Measurements from ENCODE around the gene MTHFD1L. TPM values are rescaled to one million over a fixed set of nuclear protein-coding genes. Genes with fewer than 3 reads are reported as not detected.
A peak's percentile ranks its signal among the peaks of the same experiment; 100 is the strongest.

The MTHFD1L gene
- total and polyA plus RNA-seq, 4 donors: 7.6 to 34.9 (median 11.0) TPM

DNA sequence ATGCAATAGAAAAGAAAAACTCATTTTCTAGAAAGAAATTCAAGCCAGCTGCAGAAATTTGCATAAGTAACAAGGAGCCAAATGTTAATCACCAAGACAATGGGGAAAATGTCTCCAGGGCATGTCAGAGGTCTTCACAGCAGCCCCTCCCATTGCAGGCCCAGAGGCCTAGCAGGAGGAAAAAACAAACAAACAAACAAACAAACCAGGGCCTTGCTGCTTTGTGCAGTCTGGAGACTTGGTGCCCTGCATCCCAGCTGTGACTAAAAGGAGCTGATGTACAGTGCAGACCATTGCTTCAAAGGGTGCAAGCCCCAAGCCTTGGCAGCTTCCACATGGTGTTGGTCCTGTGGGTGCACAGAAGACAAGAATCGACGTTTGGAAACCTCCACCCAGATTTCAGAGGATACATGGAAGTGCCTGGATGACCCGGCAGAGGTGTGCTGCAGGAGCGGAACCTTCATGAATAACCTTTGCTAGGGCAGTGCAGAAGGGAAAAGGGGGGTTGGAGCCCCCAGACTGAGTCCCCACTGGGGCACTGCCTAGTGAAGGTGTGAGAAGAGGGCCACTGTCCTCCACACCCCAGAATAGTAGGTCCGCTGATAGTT is 263.4 kb downstream of the MTHFD1L start:
- TF ChIP-seq, protein P1, sequence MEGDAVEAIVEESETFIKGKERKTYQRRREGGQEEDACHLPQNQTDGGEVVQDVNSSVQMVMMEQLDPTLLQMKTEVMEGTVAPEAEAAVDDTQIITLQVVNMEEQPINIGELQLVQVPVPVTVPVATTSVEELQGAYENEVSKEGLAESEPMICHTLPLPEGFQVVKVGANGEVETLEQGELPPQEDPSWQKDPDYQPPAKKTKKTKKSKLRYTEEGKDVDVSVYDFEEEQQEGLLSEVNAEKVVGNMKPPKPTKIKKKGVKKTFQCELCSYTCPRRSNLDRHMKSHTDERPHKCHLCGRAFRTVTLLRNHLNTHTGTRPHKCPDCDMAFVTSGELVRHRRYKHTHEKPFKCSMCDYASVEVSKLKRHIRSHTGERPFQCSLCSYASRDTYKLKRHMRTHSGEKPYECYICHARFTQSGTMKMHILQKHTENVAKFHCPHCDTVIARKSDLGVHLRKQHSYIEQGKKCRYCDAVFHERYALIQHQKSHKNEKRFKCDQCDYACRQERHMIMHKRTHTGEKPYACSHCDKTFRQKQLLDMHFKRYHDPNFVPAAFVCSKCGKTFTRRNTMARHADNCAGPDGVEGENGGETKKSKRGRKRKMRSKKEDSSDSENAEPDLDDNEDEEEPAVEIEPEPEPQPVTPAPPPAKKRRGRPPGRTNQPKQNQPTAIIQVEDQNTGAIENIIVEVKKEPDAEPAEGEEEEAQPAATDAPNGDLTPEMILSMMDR (IDR thresholded peaks at IDR 0.05; ENCODE audit: control extremely low read depth, extremely low read depth): no peak
- WGBS, 2 donors: 85 to 93% methylated on average over 5 of the region's 5 CpGs
- Histone ChIP-seq H3K4me1 (ENCODE audit: control insufficient read depth in 5 of 5, insufficient read depth in 5 of 5, low read length in 5 of 5) (peaks cover 0 to 15% (median 0%) of the 10 kb centered on the region in 5 donors), H3K9me3 (ENCODE audit: control insufficient read depth in 4 of 4, insufficient read depth in 3 of 4, low read length in 3 of 4) (peaks cover 0 to 3% (median under 1%) of the 10 kb centered on the region in 4 donors), H3K9ac (ENCODE audit: insufficient read depth in 1 of 2, low read length in 2 of 2) (no peak overlapping the region), H3K4me3 (no peak overlapping the region), H3K36me3 (ENCODE audit: control insufficient read depth in 4 of 4, insufficient read depth in 4 of 4, low read length in 4 of 4) (no peaks in the 10 kb centered on the region), H3K27ac (ENCODE audit: low read depth in 1 of 2, low read length in 1 of 2) (no peak overlapping the region), H3K27me3 (ENCODE audit: control insufficient read depth in 3 of 3, insufficient read depth in 3 of 3, low read length in 2 of 3) (no peaks in the 10 kb centered on the region)
- ATAC-seq (ENCODE audit: insufficient read depth, low FRiP score) (no peak), DNase-seq (no peak)

DNA sequence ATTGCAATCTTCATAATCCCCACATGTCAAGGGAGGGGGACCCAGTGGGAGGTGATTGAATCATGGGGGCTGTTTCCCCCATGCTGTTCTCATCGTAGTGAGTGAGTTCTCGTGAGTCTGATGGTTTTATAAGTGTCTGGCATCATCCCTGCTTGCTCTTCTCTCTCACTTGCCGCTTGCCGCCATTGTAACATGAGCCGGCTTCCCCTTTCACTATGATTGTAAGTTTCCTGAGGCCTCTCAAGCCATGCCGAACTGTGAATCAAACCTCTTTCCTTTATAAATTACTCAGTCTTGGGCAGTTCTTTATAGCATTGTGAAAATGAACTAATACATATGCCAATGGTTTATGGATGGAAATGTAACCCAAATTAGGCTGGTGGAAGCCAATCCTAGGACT is 264.8 kb downstream of the MTHFD1L start:
- Histone ChIP-seq H3K36me3 (ENCODE audit: control insufficient read depth in 4 of 4, insufficient read depth in 4 of 4, low read length in 4 of 4) (no peaks in the 10 kb centered on the region), H3K27me3 (ENCODE audit: control insufficient read depth in 3 of 3, insufficient read depth in 3 of 3, low read length in 2 of 3) (no peaks in the 10 kb centered on the region), H3K9me3 (ENCODE audit: control insufficient read depth in 4 of 4, insufficient read depth in 3 of 4, low read length in 3 of 4) (peaks cover 0 to 3% (median under 1%) of the 10 kb centered on the region in 4 donors), H3K4me1 (ENCODE audit: control insufficient read depth in 5 of 5, insufficient read depth in 5 of 5, low read length in 5 of 5) (peaks cover 0 to 15% (median 0%) of the 10 kb centered on the region in 5 donors), H3K27ac (ENCODE audit: low read depth in 1 of 2, low read length in 1 of 2) (no peak overlapping the region), H3K9ac (ENCODE audit: insufficient read depth in 1 of 2, low read length in 2 of 2) (no peak overlapping the region), H3K4me3 (no peak overlapping the region)
- ATAC-seq (ENCODE audit: insufficient read depth, low FRiP score) (no peak), DNase-seq (no peak)
- 89 to 92% methylated on average over 6 of the region's 6 CpGs for WGBS, 2 donors
- TF ChIP-seq, protein P1 (IDR thresholded peaks at IDR 0.05; ENCODE audit: control extremely low read depth, extremely low read depth): no peak

GRCh38 chr6:151131324-151132007 is 266.0 kb downstream of the MTHFD1L start:
- TF ChIP-seq, protein P1 (IDR thresholded peaks at IDR 0.05; ENCODE audit: control extremely low read depth, extremely low read depth): no peak
- WGBS, 2 donors: 97 to 98% methylated on average over 3 of the region's 3 CpGs
- H3K9me3 ChIP-seq (ENCODE audit: control insufficient read depth in 4 of 4, insufficient read depth in 3 of 4, low read length in 3 of 4): peaks cover 0 to 3% (median under 1%) of the 10 kb centered on the region in 4 donors
- ATAC-seq (ENCODE audit: insufficient read depth, low FRiP score): no peak
- H3K27ac ChIP-seq (ENCODE audit: low read depth in 1 of 2, low read length in 1 of 2): no peak overlapping the region
- H3K9ac ChIP-seq (ENCODE audit: insufficient read depth in 1 of 2, low read length in 2 of 2): no peak overlapping the region
- peak in 2 of 3 donors; percentile 78 to 88 for DNase-seq
- no peaks in the 10 kb centered on the region for H3K36me3 ChIP-seq (ENCODE audit: control insufficient read depth in 4 of 4, insufficient read depth in 4 of 4, low read length in 4 of 4)
- H3K27me3 ChIP-seq (ENCODE audit: control insufficient read depth in 3 of 3, insufficient read depth in 3 of 3, low read length in 2 of 3): no peaks in the 10 kb centered on the region
- H3K4me3 ChIP-seq: no peak overlapping the region
- H3K4me1 ChIP-seq (ENCODE audit: control insufficient read depth in 5 of 5, insufficient read depth in 5 of 5, low read length in 5 of 5): peaks cover 0 to 19% (median 3%) of the 10 kb centered on the region in 5 donors
